IMR-90 (cell line): ENCODE data around the gene AUH.
"Not testable (repeated sequence)": the region's sequence is repeated elsewhere in the genome, so short reads cannot be mapped to it uniquely, and the experiment has no call there.

ENCODE experiments used
- CTCF ChIP-seq: conservative IDR thresholded peaks from 2 replicates; pipeline ENCODE4 v1.5.1; 2012; ENCODE audit warnings: mild to moderate bottlenecking, low read depth, low read length, improper control_type of control experiment
- MAFK ChIP-seq: IDR thresholded peaks from 2 replicates; pipeline ENCODE4 v1.6.1; 2012; ENCODE audit warnings: low read depth, low read length, improper control_type of control experiment
- MAZ ChIP-seq: IDR thresholded peaks from 2 replicates; pipeline ENCODE4 v1.6.1; 2012; ENCODE audit warnings: low read depth, mild to moderate bottlenecking, low read length, improper control_type of control experiment, moderate library complexity, borderline replicate concordance
- MXI1 ChIP-seq: IDR thresholded peaks from 2 replicates; pipeline ENCODE4 v1.6.1; 2012; ENCODE audit warnings: low read depth, mild to moderate bottlenecking, low read length, moderate library complexity, borderline replicate concordance
- POLR2A ChIP-seq: IDR thresholded peaks from 2 replicates; pipeline ENCODE4 v1.6.1; 2012; ENCODE audit warnings: mild to moderate bottlenecking, low read depth, low read length
- SMC3 ChIP-seq: fragments of 150-350 bp; IDR thresholded peaks from 2 replicates; pipeline ENCODE4 v1.6.1; 2016; ENCODE audit warnings: low read depth, mild to moderate bottlenecking, antibody characterized with exemption, low read length, moderate library complexity
- USF2 ChIP-seq: fragments of 150-350 bp; IDR thresholded peaks from 2 replicates; pipeline ENCODE4 v1.6.1; 2017; ENCODE audit warnings: mild to moderate bottlenecking, antibody characterized with exemption, low read length, low read depth

- TF ChIP-seq CTCF, POLR2A, MXI1, MAFK, USF2, MAZ, SMC3: not testable (repeated sequence)
Observed at GRCh38 chr9:91370006-91370405, 8.3 kb upstream of the AUH start.
